ENCODE results near the gene EIF3D.

DNA sequence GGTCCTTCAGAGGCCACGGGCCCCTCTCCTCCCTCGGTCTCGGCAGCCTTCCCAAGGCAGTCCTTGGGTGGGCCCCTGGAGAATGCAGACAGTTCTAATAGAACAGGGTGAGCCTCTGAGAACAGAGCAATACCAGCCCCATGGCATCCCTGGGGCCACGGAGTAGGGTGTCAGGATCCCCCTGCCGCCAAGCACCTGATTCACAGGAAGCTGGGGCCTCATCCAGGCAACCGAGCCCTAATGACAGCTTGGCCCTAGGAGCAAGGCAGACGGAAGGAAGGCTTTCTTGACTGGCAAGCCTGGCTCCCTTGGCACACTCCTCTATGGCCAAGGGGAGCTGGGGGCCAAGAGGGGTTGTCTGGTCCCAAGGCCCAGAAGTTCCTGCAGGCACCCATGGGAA lies 62.7 kb downstream of the EIF3D start:
- TF ChIP-seq, protein P1, sequence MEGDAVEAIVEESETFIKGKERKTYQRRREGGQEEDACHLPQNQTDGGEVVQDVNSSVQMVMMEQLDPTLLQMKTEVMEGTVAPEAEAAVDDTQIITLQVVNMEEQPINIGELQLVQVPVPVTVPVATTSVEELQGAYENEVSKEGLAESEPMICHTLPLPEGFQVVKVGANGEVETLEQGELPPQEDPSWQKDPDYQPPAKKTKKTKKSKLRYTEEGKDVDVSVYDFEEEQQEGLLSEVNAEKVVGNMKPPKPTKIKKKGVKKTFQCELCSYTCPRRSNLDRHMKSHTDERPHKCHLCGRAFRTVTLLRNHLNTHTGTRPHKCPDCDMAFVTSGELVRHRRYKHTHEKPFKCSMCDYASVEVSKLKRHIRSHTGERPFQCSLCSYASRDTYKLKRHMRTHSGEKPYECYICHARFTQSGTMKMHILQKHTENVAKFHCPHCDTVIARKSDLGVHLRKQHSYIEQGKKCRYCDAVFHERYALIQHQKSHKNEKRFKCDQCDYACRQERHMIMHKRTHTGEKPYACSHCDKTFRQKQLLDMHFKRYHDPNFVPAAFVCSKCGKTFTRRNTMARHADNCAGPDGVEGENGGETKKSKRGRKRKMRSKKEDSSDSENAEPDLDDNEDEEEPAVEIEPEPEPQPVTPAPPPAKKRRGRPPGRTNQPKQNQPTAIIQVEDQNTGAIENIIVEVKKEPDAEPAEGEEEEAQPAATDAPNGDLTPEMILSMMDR (IDR thresholded peaks at IDR 0.05; ENCODE audit: low read length) = no peak
- no peak for TF ChIP-seq EZH2 (IDR thresholded peaks at IDR 0.05; ENCODE audit: borderline replicate concordance, low read length)

Data from OCI-LY1 (cell line).